Testis (tissue), 2 donors: ENCODE measurements around the gene HAS3.

Experiments
- CTCF ChIP-seq, 3 experiments: fragments of 450-650 bp in 2 of 3; fragments of 200-600 bp in 1 of 3; sonication (generic) in 1 of 3; IDR thresholded peaks; one replicate each; pipeline ENCODE4 v1.5.1; 2016 to 2019; ENCODE audit warnings: antibody characterized with exemption in 3 of 3, mild to moderate bottlenecking in 2 of 3, moderate library complexity in 1 of 3
- POLR2A ChIP-seq: fragments of 450-650 bp; IDR thresholded peaks from one replicate; pipeline ENCODE4 v1.6.1; 2017; ENCODE audit warnings: antibody characterized with exemption, mild to moderate bottlenecking, moderate library complexity

GRCh38 chr16:69116256-69116875 is 10.9 kb downstream of the HAS3 start:
- TF ChIP-seq CTCF (IDR thresholded peaks at IDR 0.05) (no peak), POLR2A (no peak)
